Fibroblast of the aortic adventitia (primary cell): Measurements from ENCODE around the gene ECHDC3. TPM values are rescaled to one million over a fixed set of nuclear protein-coding genes. Genes with fewer than 3 reads are reported as not detected.
"Not testable (repeated sequence)": the region's sequence is repeated elsewhere in the genome, so short reads cannot be mapped to it uniquely, and the experiment has no call there.

Experiments
- DNase-seq: peaks from one replicate; pipeline ENCODE4 v3.0.0-alpha.2; 2010; ENCODE audit warnings: low read depth
- H3K4me3 ChIP-seq: 2 replicates; pipeline ENCODE4 v1.5.1; 2011; ENCODE audit warnings: low read depth, mild to moderate bottlenecking, control low read depth, low read length, moderate library complexity
- CTCF ChIP-seq: IDR thresholded peaks from 2 replicates; pipeline ENCODE4 v1.5.1; 2011; ENCODE audit warnings: mild to moderate bottlenecking, low read length, control low read depth, inconsistent platforms; ENCODE audit not compliant: insufficient read depth
- total RNA-seq: library from RNA; depleted of rRNA; stranded (reverse); fragments of >200 nt; gene quantifications from 2 replicates; pipeline ENCODE4 v1.2.3, GENCODE V29; 2012; ENCODE audit warnings: low replicate concordance

ECHDC3 gene
- total RNA-seq, 1 donor = 1.2 TPM

GRCh38 chr10:11706895-11707567 is 35.2 kb upstream of the ECHDC3 start:
- DNase-seq = no peak
- no peak overlapping the region for H3K4me3 ChIP-seq
- no peak for TF ChIP-seq CTCF

- no peak overlapping the region for H3K4me3 ChIP-seq
- TF ChIP-seq CTCF = no peak
- DNase-seq = no peak
Measured at GRCh38 chr10:11707624-11708350, 34.4 kb upstream of the ECHDC3 start.

GRCh38 chr10:11708801-11709200 is 33.4 kb upstream of the ECHDC3 start:
- DNase-seq, H3K4me3 ChIP-seq: not testable (repeated sequence)

- DNase-seq = no peak
- TF ChIP-seq CTCF = no peak
- no peak overlapping the region for H3K4me3 ChIP-seq
Measured at GRCh38 chr10:11712744-11713143, 29.4 kb upstream of the ECHDC3 start.

- H3K4me3 ChIP-seq = no peak overlapping the region
- no peak for TF ChIP-seq CTCF
- peak; percentile 57 for DNase-seq
Measured at GRCh38 chr10:11713186-11713743, 28.9 kb upstream of the ECHDC3 start.

- no peak for TF ChIP-seq CTCF
- no peak overlapping the region for H3K4me3 ChIP-seq
- no peak for DNase-seq
Measured at GRCh38 chr10:11713963-11714362, 28.2 kb upstream of the ECHDC3 start.

GRCh38 chr10:11714750-11715365 is 27.3 kb upstream of the ECHDC3 start:
- no peak for TF ChIP-seq CTCF
- DNase-seq = no peak
- no peak overlapping the region for H3K4me3 ChIP-seq
